Nucleus accumbens (tissue), 56 donors: ENCODE measurements around the gene SIM2.

Experiments
- DNase-seq, 56 donors: peaks; one replicate each; lab custom pipeline; 2025; lab: John Stamatoyannopoulos, UW

The SIM2 gene

GRCh38 chr21:36791180-36791579 is 92.3 kb downstream of the SIM2 start:
- peak in 1 of 56 donors; percentile 21 for DNase-seq

GRCh38 chr21:36791695-36792470 is 93.0 kb downstream of the SIM2 start:
- peak in 14 of 56 donors; percentile 9 to 59 (median 30) for DNase-seq

- DNase-seq = peak in 7 of 56 donors; percentile 9 to 59 (median 38)
Observed at GRCh38 chr21:36792505-36792967, 93.6 kb downstream of the SIM2 start.

GRCh38 chr21:36796070-36796469 is 97.2 kb downstream of the SIM2 start:
- DNase-seq = no peak

GRCh38 chr21:36798491-36798890 is 99.6 kb downstream of the SIM2 start:
- no peak for DNase-seq
